GM23338 (cell line): Measurements from ENCODE around the gene H2AZ2. TPM values are rescaled to one million over a fixed set of nuclear protein-coding genes. Genes with fewer than 3 reads are reported as not detected.

ENCODE experiments used
- CTCF ChIP-seq, 2 experiments: fragments of 200-600 bp in 1 of 2; sonication (generic) in 1 of 2; conservative IDR thresholded peaks; 2 replicates each; pipeline versions ENCODE4 v1.5.1 to v1.6.1; 2016 to 2017; ENCODE audit warnings: antibody characterized with exemption in 2 of 2, low read depth in 2 of 2, mild to moderate bottlenecking in 2 of 2, moderate library complexity in 1 of 2
- JUNB ChIP-seq: IDR thresholded peaks from one replicate; pipeline ENCODE4 v1.6.1; 2016; ENCODE audit warnings: antibody characterized with exemption; ENCODE audit not compliant: unreplicated experiment
- POLR2AphosphoS5 ChIP-seq: IDR thresholded peaks from 2 replicates; pipeline ENCODE4 v1.6.1; 2016; ENCODE audit warnings: antibody characterized with exemption, low read depth
- ZNF114 ChIP-seq: fragments of 250-450 bp; sonication (Bioruptor Pico); IDR thresholded peaks from 2 replicates; pipeline ENCODE4 v1.5.0; 2020; ENCODE audit warnings: mild to moderate bottlenecking, moderate library complexity
- ZNF462 ChIP-seq: fragments of 250-450 bp; sonication (Bioruptor Pico); IDR thresholded peaks from 2 replicates; pipeline ENCODE4 v1.5.0; 2020; ENCODE audit warnings: mild to moderate bottlenecking, moderate library complexity
- polyA plus RNA-seq: library from polyadenylated mRNA; unstranded; fragments of >200 nt; fragmentation: Nextera tagmentation; extraction: Ambion mirVana; gene quantifications from 2 replicates; pipeline ENCODE4 v1.2.1, GENCODE V29; 2016
- total RNA-seq: library from RNA; depleted of rRNA; stranded (reverse); fragments of >200 nt; shearing (Covaris generic); gene quantifications from 2 replicates; pipeline ENCODE4 v1.2.3, GENCODE V29; 2014

H2AZ2 gene
- total and polyA plus RNA-seq, 2 experiments from 2014 or later: 215 to 390 TPM

DNA sequence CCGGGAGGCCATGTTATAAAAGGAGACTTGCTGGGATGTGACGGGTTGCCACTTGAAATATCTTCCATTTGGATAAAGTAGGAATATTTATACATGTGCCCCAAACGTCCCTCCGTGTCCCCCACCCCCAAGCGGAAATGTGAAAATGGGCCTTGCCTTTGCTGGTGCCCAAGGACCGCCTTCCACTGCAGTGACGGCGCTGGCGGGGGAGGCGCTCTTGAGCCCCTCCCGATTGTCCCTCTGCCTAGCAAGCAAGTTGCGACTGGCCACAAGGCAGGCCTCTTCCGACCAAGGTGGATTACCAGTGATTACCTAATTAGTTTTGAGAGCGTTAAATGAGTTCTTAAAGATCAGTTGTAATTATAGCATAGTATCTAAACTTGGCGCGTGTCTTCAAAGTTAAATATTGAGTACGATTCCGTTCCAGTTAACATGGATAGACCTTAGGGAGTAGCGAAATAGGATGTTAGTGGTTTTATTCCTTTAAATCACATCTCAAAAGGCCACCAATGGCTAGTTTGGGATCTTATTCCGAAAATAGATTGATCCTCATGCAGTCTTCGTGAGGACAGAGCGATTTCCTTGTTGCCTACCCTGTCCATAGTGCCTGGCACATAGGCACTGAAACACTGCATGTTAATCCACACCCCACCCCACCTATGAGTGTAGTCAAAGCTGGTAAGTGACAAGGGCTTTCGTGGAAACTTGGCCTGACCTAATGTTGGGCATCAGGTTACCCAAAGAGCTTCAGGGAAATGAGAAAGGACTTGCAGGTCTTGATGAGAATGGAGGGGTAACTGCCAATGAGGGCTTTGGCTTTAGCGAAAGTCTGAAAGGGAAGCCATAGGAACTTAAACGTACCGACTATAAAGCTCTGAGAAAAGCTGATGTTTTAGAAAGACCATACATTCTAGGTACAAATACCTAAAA lies 50.3 kb downstream of the H2AZ2 start (continued):
- TF ChIP-seq ZNF462 (CRISPR knock-in tag): no peak
- TF ChIP-seq CTCF (conservative IDR thresholded peaks at IDR 0.05; ENCODE audit: low read depth in 2 of 2): peak; percentile 44 to 62
- peak; percentile 49 for TF ChIP-seq POLR2AphosphoS5
- TF ChIP-seq JUNB: no peak
- TF ChIP-seq ZNF114 (CRISPR knock-in tag): no peak
